HG02943 (cell line): ENCODE data around the gene AATF.

Experiments used
- ATAC-seq: cut with Tn5 transposase; IDR thresholded peaks from one replicate; pipeline ENCODE4 v1.9.1; 2021; ENCODE audit warnings: mild to moderate bottlenecking, low read depth, moderate library complexity; ENCODE audit not compliant: unreplicated experiment

AATF gene

DNA sequence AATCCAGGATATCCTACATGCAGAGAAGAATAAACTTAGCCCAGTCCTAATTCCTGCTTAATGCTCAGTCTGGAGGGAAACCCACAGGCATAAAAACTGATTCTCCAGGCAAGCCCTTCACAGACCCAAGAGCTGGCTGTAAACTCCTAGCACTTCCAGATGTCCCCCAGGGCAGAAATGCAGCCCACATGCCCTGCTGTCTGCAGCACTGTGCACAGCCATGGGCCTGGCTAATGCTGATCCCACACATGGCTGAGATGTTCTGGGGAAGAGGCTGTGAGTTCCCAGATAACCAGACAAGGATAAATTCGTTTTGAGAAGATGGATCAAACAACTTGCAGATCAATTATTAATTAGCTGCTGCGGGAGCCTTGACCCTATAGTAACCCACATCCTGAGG lies 148.4 kb downstream of the AATF start:
- no peak for ATAC-seq

DNA sequence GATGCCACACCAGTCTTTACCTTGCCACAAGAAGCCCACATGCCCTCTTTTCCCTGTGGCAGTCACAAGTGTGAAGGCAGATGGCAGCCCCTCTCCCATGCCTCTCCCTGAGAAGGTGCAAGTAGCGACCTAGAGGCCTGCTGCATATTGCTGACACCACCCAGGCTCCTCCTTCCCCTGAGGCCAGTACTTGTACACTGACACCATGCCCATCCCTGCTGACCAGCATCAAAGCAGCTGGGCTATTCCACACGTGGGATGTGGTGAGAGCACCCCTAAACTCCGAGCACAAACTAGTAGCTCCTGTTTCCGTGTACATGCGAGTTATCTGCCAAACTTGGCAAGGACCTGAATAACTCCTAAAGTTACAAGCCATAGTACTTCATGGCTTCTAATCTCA lies 149.4 kb downstream of the AATF start:
- no peak for ATAC-seq

GRCh38 chr17:37098910-37099664 lies 150.3 kb downstream of the AATF start:
- no peak for ATAC-seq

DNA sequence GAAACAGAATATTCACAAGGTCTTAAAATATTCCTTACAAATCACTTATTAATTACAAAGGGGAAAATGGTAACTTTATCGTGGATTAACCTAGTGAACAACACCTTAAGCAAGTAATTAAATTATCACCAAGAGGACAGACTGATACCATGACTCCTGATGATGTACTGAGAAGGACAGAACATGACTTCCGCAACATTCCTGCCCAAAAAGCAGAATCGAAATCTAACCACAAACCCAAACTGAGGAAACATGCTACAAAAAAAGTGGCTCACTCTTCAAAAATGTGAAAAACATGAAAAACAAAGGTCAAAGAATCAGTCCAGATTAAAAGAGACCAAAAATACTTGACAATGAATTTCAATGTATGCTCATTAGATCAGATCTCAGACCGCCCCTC lies 151.5 kb downstream of the AATF start:
- no peak for ATAC-seq

- ATAC-seq = no peak
Measured at GRCh38 chr17:37101306-37101705, 152.6 kb downstream of the AATF start.

DNA sequence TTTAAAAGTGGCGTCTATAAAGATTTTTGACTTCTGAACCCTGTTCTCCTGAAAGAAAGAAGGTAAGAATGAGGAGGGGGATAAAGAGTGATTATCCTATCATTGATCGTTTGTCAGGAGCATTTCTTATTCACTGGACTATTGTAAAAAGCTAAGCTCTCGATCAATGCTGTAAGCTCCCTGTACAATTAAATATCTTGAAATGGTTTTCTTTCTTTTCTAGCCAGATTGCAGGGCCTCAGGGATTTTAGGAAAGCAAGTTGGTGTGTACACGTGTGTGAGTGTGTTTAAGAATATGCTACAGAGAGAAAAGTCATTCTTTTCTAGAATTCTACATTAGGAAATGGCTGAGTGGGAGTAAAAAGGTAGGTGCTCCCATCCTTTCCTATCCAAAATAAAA lies 154.5 kb downstream of the AATF start:
- no peak for ATAC-seq

DNA sequence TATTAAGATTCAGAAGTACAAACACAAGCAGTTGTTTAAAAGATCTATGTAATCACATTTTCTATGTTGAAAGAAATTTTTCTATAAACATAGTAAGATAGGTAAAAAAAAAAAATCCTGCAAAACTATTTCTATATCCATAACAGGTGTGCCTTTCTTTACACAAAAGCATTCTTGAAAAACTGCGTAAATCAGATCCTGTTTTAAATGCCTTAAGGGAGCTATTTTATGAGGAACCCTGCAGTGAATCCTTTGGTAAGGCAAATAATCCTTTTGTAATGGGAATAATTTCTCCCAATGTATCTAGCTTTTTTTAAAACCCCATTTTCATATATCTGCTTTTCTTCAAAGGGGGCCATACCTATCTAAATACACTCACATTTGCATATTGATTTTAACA lies 157.3 kb downstream of the AATF start:
- ATAC-seq = no peak
